ENCODE results near the gene MAPRE3. TPM values are rescaled to one million over a fixed set of nuclear protein-coding genes. Genes with fewer than 3 reads are reported as not detected.

Gene MAPRE3
- total and polyA plus RNA-seq, 11 donors = 27.4 to 65.0 (median 42.3) TPM

DNA sequence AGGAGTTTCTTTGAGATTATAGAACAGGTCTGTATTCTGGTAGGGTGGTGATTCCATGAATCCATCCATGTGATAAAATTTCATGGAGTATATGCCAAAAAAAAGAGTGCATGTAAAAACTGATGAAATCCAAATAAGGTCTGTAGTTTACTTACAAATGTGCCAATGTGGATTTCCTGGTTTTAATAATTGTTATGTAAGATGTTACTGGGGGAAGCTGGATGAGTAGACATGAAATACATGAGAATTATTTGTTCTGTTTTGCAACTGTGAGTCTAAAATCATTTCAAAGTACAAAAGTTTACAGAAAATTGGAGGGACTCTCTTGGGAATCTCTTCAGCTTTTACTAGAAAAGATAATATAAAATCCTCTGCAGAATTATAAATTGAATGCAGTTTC, 38.6 kb downstream of the MAPRE3 start:
- Histone ChIP-seq H3K36me3 (no peaks in the 10 kb centered on the region), H3K4me1 (peaks cover 0 to 27% (median 10%) of the 10 kb centered on the region in 12 donors), H3K27ac (no peak overlapping the region), H3K9me3 (peaks cover 0 to 6% (median 0%) of the 10 kb centered on the region in 12 donors), H3K4me3 (no peak overlapping the region), H3K27me3 (no peaks in the 10 kb centered on the region)
- intact Hi-C loops (cut with DNase I) = no loop called here
- DNase-seq (no peak), ATAC-seq (no peak)
- TF ChIP-seq, protein P1, sequence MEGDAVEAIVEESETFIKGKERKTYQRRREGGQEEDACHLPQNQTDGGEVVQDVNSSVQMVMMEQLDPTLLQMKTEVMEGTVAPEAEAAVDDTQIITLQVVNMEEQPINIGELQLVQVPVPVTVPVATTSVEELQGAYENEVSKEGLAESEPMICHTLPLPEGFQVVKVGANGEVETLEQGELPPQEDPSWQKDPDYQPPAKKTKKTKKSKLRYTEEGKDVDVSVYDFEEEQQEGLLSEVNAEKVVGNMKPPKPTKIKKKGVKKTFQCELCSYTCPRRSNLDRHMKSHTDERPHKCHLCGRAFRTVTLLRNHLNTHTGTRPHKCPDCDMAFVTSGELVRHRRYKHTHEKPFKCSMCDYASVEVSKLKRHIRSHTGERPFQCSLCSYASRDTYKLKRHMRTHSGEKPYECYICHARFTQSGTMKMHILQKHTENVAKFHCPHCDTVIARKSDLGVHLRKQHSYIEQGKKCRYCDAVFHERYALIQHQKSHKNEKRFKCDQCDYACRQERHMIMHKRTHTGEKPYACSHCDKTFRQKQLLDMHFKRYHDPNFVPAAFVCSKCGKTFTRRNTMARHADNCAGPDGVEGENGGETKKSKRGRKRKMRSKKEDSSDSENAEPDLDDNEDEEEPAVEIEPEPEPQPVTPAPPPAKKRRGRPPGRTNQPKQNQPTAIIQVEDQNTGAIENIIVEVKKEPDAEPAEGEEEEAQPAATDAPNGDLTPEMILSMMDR (IDR thresholded peaks at IDR 0.05) = no peak
- TF ChIP-seq POLR2A (IDR thresholded peaks at IDR 0.05) = no peak

DNA sequence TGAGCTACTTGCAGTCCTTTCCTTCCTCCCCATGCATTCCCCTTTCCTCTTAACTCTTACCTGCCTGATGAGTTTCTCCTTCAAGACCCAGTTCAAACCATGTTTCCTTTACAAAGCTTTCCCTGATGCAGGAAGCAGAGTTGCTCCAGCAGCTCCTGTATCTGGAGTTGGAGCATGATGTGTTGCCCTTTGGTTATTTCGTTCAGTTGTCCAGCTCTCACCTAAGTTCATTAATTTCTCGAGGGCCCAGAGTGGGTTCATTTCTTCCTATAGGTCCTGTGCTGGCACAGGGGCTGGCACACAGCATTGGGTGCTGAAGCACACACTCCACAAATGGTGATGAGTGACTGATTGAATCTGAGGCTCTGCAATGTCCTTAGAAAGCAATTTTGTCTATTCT, 39.3 kb downstream of the MAPRE3 start:
- Histone ChIP-seq H3K9me3 (peaks cover 0 to 6% (median 0%) of the 10 kb centered on the region in 12 donors), H3K4me3 (no peak overlapping the region), H3K27me3 (no peaks in the 10 kb centered on the region), H3K27ac (no peak overlapping the region), H3K4me1 (peaks cover 0 to 29% (median 10%) of the 10 kb centered on the region in 12 donors), H3K36me3 (no peaks in the 10 kb centered on the region)
- WGBS, 4 donors = 51 to 75% (median 70%) methylated on average over 2 of the region's 2 CpGs
- no peak for DNase-seq
- no peak for TF ChIP-seq POLR2A (IDR thresholded peaks at IDR 0.05)
- TF ChIP-seq, protein P1 (IDR thresholded peaks at IDR 0.05) = no peak
- intact Hi-C loops (cut with DNase I) = loop anchor here in 4 of 10 donors (10.0 kb wide), 1 partner anchor 165 kb away; the partner anchor contains the start of gene DPYSL5 (in 4 of the 4)
- no peak for ATAC-seq

DNA sequence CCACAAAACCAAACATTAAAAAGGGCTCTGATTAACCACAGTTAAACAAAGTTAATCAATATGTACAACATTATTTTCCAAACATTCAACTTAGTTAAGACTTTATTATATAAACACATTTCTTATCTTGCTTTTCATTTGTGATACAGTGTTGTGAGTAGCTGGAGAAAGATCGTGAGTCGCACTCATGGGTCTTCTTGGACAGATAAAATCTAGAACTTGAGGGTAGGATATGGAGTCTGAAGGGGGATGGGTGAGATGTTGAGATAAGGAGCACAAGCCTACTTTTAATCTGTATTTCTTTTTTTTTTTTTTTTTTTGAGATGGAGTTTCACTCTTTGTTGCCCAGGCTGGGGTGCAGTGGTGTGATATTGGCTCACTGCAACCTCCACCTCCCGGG, 39.7 kb downstream of the MAPRE3 start:
- no peak for TF ChIP-seq POLR2A (IDR thresholded peaks at IDR 0.05)
- TF ChIP-seq, protein P1 (IDR thresholded peaks at IDR 0.05) = no peak
- Histone ChIP-seq H3K27me3 (no peaks in the 10 kb centered on the region), H3K27ac (no peak overlapping the region), H3K9me3 (peaks cover 0 to 6% (median 0%) of the 10 kb centered on the region in 12 donors), H3K36me3 (no peaks in the 10 kb centered on the region), H3K4me1 (peaks cover 0 to 34% (median 12%) of the 10 kb centered on the region in 12 donors), H3K4me3 (no peak overlapping the region)
- no peak for ATAC-seq
- intact Hi-C loops (cut with DNase I) = loop anchor here in 4 of 10 donors (10.0 kb wide), 1 partner anchor 165 kb away; the partner anchor contains the start of gene DPYSL5 (in 4 of the 4)
- WGBS, 4 donors = 88 to 92% (median 91%) methylated on average over 3 of the region's 3 CpGs
- no peak for DNase-seq

DNA sequence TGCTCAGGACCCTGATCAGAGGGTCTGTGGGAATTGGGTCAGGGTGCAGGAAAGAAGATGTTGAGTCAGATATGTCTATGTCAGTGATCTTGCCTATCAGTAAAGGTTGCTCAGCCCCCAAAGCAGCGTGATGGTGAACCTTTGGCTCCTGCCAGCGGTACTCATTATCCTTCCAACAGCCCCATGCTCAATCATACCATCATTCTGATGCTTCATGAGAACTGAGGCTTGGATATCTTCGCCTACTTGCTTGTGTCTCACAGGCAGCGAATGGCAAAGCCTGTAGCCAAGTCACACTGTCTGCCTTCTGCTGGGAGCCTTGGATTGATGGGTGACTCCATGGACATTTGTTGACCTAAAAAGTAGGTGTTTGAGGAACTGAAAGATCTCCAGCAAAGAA, 43.3 kb downstream of the MAPRE3 start:
- no peak overlapping the region for H3K4me3 ChIP-seq
- no peaks in the 10 kb centered on the region for H3K27me3 ChIP-seq
- intact Hi-C loops (cut with DNase I) = loop anchor here in 4 of 10 donors (10.0 kb wide), 1 partner anchor 169 kb away; the partner anchor contains the start of gene DPYSL5 (in 4 of the 4)
- TF ChIP-seq POLR2A (IDR thresholded peaks at IDR 0.05) = no peak
- TF ChIP-seq, protein P1 (IDR thresholded peaks at IDR 0.05) = no peak
- WGBS, 4 donors = 93 to 98% (median 96%) methylated on average over 4 of the region's 4 CpGs
- H3K27ac ChIP-seq = peak overlapping the region in 1 of 12 donors; percentile 30
- no peak for ATAC-seq
- no peak for DNase-seq
- H3K36me3 ChIP-seq = no peaks in the 10 kb centered on the region
- peaks cover 0 to 52% (median 23%) of the 10 kb centered on the region in 12 donors for H3K4me1 ChIP-seq
- peaks cover 0 to 3% (median 0%) of the 10 kb centered on the region in 12 donors for H3K9me3 ChIP-seq
